GM12801 (cell line): ENCODE data around the gene NLRC3.

ENCODE experiments used
- TF ChIP-seq, protein P1 (sequence below): IDR thresholded peaks from one replicate; pipeline ENCODE4 v1.5.1; 2011; ENCODE audit warnings: control low read depth; ENCODE audit not compliant: insufficient read length; ENCODE audit errors: extremely low read depth

Gene NLRC3, protein sequence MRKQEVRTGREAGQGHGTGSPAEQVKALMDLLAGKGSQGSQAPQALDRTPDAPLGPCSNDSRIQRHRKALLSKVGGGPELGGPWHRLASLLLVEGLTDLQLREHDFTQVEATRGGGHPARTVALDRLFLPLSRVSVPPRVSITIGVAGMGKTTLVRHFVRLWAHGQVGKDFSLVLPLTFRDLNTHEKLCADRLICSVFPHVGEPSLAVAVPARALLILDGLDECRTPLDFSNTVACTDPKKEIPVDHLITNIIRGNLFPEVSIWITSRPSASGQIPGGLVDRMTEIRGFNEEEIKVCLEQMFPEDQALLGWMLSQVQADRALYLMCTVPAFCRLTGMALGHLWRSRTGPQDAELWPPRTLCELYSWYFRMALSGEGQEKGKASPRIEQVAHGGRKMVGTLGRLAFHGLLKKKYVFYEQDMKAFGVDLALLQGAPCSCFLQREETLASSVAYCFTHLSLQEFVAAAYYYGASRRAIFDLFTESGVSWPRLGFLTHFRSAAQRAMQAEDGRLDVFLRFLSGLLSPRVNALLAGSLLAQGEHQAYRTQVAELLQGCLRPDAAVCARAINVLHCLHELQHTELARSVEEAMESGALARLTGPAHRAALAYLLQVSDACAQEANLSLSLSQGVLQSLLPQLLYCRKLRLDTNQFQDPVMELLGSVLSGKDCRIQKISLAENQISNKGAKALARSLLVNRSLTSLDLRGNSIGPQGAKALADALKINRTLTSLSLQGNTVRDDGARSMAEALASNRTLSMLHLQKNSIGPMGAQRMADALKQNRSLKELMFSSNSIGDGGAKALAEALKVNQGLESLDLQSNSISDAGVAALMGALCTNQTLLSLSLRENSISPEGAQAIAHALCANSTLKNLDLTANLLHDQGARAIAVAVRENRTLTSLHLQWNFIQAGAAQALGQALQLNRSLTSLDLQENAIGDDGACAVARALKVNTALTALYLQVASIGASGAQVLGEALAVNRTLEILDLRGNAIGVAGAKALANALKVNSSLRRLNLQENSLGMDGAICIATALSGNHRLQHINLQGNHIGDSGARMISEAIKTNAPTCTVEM

DNA sequence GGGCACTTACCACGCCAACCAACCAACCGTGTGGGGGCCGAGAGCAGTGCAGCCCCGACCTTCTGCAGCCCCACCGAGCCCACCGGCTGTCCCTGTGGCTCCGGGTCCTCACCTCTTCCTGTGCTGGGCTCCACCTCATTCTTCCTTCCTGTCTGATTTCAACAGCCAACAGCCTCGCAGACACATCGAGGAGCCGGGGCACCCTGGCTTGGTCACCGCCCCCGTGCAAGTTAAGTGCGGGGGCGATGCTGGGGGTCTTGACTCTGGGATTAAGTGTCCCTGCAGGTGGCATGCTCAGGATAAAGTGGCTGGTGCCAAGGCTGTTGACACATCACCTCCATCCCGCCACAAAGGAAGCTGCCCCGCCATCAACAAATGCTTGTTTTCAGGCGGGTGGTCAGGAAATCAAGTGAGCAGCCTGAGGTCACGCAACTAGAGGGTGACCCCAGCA lies at the start of gene NLRC3:
TSS of gene NLRC3 (minus strand) at position 102 of the 451 bp plus-strand sequence. CDS start 12,367 bp downstream, outside the sequence.
- TF ChIP-seq, protein P1, sequence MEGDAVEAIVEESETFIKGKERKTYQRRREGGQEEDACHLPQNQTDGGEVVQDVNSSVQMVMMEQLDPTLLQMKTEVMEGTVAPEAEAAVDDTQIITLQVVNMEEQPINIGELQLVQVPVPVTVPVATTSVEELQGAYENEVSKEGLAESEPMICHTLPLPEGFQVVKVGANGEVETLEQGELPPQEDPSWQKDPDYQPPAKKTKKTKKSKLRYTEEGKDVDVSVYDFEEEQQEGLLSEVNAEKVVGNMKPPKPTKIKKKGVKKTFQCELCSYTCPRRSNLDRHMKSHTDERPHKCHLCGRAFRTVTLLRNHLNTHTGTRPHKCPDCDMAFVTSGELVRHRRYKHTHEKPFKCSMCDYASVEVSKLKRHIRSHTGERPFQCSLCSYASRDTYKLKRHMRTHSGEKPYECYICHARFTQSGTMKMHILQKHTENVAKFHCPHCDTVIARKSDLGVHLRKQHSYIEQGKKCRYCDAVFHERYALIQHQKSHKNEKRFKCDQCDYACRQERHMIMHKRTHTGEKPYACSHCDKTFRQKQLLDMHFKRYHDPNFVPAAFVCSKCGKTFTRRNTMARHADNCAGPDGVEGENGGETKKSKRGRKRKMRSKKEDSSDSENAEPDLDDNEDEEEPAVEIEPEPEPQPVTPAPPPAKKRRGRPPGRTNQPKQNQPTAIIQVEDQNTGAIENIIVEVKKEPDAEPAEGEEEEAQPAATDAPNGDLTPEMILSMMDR = no peak

DNA sequence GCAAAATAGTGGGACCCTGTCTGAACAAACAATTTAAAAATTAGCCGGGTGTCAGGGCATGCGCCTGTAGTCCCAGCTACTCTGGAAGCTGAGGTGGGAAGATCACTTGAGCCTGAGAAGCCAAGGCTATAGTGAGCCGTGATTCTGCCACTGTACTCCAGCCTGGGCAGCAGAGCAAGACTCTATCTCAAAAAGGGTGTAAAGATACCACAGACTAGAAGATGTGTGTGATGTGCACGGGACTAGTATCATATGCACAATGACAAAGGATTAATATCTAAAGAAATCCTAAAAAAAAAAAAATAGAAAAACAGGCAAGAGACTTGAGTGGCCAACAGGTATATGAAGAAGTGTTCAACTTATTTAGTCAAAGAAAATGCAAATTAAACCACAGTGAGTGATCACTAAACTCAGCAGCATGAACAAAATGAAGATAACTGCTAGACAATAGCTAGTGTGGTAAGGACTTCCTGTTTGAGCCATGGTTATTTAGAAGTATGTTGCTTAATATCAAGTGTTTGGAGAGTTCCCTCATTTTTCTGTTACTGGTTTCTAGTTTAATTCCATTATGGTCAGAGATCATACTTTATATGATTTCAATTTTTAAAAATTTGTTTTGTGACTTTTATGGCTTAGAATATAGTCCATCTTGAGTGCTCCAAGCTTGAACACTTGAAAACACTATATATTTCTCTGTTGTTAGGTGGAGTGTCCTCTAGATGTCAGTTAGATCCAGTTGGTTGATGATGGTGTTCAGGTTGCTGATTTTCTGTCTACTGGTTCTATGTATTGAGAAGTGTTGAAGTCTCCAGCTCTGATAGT lies 48.9 kb upstream of the NLRC3 start:
- TF ChIP-seq, protein P1 = no peak

DNA sequence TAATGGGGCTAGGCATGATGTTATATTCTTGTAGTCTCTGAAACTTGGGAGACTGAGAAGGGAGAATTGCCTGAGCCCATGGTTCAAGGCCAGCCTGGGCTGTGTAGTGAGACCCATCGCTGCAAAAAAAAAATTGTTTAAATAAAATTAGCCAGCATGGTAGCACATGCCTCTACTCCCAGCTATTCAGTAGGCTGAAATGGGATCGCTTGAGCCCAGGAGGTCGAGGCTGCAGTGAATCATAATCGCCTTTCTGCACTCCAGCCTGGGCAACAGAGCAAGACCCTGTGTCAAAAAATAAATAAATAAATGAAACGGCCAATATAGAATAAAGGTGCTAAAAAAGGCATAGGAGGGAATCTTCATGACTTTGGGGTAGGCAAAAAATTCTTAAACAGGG lies 48.1 kb upstream of the NLRC3 start:
- TF ChIP-seq, protein P1 = no peak

DNA sequence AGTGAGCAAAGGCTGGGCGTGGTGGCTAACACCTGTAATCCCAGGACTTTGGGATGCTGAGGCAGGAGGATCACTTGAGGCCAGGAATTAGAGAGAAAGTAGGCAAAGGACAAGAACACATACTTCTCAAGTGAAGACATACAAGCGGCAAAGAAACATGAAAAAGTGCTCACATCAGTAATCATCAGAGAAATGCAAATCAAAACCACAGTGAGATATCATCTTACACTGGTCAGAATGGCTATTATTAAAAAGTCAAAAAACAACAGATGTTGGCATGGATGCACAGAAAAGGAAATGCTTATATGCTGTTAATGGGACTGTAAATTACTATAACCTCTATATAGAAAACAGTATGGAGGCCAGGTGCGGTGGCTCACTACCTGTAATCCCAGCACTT lies 46.4 kb upstream of the NLRC3 start:
- TF ChIP-seq, protein P1 = no peak

DNA sequence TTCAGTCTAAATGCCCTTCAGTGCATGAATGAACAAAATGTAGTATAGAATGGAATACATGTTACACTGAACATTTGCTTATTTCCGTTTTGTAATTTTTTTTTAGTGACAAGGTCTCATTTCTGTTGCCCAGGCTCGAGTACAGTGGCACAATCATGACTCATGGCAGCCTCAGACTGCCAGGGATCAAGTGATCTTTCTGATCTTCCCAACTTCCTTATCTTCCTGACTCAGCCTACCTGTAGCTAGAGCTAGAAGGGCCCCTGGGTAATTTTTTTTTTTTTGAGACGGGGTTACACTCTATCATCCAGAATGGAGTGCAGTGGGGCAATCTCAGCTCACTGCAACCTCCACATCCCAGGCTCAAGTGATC lies 41.6 kb upstream of the NLRC3 start:
- TF ChIP-seq, protein P1 = no peak

DNA sequence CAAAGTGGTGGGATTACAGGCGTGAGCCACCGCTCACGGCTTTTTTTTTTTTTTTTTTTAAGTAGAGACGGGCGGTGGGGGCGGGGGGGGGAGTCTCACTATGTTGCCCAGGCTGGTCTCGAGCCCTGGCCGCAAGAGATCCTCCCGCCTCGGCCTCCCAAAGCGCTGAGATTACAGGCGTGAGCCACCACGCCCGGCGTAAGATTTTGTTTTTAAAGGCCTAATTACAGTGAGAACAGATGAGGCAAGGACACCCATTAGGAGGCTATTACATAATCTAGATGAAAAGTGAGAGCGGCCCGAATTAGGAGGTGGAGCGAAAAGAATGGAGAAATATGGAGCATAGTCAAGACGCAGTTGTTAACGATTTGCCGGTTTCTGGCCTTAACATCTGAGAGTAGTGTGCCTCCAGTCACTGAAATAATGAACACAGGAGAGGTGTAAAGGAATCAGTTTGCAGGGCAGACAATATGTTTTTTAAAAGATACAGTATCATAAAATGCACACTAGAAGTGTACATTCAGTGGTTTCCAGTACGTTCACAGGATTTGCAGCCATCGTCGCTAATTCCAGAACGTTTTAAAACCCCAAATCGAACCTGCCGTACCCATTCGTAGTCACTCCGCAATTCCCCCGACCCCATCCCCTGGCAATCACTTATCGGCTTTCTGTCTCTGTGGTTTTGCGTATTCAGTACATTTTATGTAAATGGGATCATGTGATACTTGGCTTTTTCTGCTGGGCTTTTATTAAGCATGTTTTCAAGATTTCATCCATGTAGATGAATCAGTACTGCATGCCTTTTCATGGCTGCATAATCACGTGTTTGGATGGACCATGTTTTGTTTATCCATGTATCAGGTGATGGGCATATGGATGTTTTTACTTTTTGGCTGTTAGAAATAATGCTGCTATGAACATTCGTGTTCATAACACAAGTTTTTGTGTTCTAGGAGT lies 35.6 kb upstream of the NLRC3 start:
- TF ChIP-seq, protein P1 = no peak
